Measurements from ENCODE around the gene DENND10. TPM values are rescaled to one million over a fixed set of nuclear protein-coding genes. Genes with fewer than 3 reads are reported as not detected.
A peak's percentile ranks its signal among the peaks of the same experiment; 100 is the strongest.
"Not testable (repeated sequence)": the region's sequence is repeated elsewhere in the genome, so short reads cannot be mapped to it uniquely, and the experiment has no call there.

DENND10 gene
- total RNA-seq, 4 donors from 2014 or later, result 33.8 to 50.8 (median 45.7) TPM

DNA sequence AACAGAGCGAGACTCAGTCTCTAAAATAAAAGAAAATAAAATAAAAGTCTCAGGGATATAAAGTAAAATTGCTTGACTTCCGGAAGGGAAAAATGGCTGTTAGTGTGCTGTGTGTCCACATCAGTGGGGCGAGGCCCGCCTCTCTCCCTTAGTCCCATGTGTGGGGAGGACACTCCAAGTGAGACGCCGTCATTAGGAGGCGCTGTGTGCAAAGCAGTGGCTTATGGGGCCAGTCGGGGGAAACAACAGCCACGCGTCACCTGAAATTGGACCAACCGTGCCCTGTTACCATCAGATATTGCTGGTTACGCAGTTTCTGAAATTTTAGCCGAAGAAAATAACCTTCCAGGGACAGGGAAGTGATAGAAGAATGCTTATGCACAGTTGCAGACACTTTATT, 45.8 kb downstream of the DENND10 start:
- Histone ChIP-seq H3K27me3 (no peaks in the 10 kb centered on the region), H3K4me3 (no peak overlapping the region), H3K36me3 (peaks cover 0 to 74% (median 0%) of the 10 kb centered on the region in 3 donors), H3K27ac (no peak overlapping the region), H3K4me1 (no peaks in the 10 kb centered on the region), H3K9me3 (no peaks in the 10 kb centered on the region)
- no peak for TF ChIP-seq POLR2A (IDR thresholded peaks at IDR 0.05)
- no peak for TF ChIP-seq CTCF (IDR thresholded peaks at IDR 0.05)
- DNase-seq, result no peak

GRCh38 chr10:119151601-119152000, 47.7 kb downstream of the DENND10 start:
- not testable (repeated sequence) for H3K9me3 ChIP-seq, H3K4me3 ChIP-seq, H3K27me3 ChIP-seq, H3K4me1 ChIP-seq, H3K27ac ChIP-seq, DNase-seq
- peaks cover 0 to 84% (median 0%) of the 10 kb centered on the region in 3 donors for H3K36me3 ChIP-seq

DNA sequence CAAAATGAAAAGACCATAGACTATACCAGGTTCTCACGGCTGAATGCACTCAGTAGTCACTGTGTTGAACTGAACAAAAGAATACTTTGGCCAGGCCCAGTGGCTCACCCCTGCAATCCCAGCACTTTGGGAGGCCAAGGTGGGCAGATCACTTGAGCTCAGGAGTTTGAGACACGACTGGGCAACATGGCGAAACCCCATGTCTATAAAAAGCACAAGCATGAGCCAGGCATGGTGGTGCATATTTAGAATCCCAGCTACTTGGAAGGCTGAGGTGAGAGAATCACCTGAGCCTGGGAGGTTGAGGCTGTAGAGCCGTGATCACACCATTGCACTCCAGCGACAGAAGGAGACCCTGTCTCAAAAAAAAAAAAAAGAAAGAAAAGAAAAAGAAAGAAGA, 49.1 kb downstream of the DENND10 start:
- H3K4me3 ChIP-seq, result no peak overlapping the region
- no peak for DNase-seq
- H3K27me3 ChIP-seq, result no peaks in the 10 kb centered on the region
- no peak overlapping the region for H3K27ac ChIP-seq
- no peaks in the 10 kb centered on the region for H3K4me1 ChIP-seq
- TF ChIP-seq POLR2A (IDR thresholded peaks at IDR 0.05), result no peak
- no peak for TF ChIP-seq CTCF (IDR thresholded peaks at IDR 0.05)
- no peaks in the 10 kb centered on the region for H3K9me3 ChIP-seq
- H3K36me3 ChIP-seq, result peaks cover 0 to 86% (median 0%) of the 10 kb centered on the region in 3 donors

DNA sequence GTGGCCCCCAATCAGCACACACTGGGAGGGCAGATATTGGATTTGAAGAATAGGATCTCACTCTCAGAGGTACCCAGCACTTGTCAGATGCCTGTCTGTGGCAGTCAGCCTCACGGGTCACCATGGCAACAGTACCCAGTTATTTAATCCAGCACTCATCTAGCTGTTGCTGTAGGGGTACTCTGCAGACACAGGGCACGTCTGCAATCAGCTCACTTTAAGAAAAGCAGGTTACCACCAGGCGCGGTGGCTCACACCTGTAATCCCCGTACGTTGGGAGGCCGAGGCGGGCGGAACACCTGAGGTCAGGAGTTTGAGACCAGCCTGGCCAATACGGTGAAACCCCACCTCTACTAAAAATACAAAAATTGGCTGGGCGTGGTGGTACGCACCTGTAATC, 49.7 kb downstream of the DENND10 start:
- DNase-seq, result no peak

GRCh38 chr10:119159332-119159731, 55.4 kb downstream of the DENND10 start:
- no peaks in the 10 kb centered on the region for H3K9me3 ChIP-seq
- no peaks in the 10 kb centered on the region for H3K27me3 ChIP-seq
- no peak overlapping the region for H3K4me3 ChIP-seq
- DNase-seq, result no peak
- no peak overlapping the region for H3K27ac ChIP-seq
- TF ChIP-seq POLR2A (IDR thresholded peaks at IDR 0.05) (no peak), CTCF (IDR thresholded peaks at IDR 0.05) (no peak)
- no peaks in the 10 kb centered on the region for H3K4me1 ChIP-seq
- peaks cover 0 to 57% (median 0%) of the 10 kb centered on the region in 3 donors for H3K36me3 ChIP-seq

More for the DNA sequence above, 49.7 kb downstream of the DENND10 start:
- Histone ChIP-seq H3K4me1 (no peaks in the 10 kb centered on the region), H3K27ac (no peak overlapping the region), H3K4me3 (no peak overlapping the region), H3K27me3 (no peaks in the 10 kb centered on the region), H3K9me3 (no peaks in the 10 kb centered on the region), H3K36me3 (peaks cover 0 to 91% (median 0%) of the 10 kb centered on the region in 3 donors)
- no peak for TF ChIP-seq CTCF (IDR thresholded peaks at IDR 0.05)
- TF ChIP-seq POLR2A (IDR thresholded peaks at IDR 0.05), result no peak

DNA sequence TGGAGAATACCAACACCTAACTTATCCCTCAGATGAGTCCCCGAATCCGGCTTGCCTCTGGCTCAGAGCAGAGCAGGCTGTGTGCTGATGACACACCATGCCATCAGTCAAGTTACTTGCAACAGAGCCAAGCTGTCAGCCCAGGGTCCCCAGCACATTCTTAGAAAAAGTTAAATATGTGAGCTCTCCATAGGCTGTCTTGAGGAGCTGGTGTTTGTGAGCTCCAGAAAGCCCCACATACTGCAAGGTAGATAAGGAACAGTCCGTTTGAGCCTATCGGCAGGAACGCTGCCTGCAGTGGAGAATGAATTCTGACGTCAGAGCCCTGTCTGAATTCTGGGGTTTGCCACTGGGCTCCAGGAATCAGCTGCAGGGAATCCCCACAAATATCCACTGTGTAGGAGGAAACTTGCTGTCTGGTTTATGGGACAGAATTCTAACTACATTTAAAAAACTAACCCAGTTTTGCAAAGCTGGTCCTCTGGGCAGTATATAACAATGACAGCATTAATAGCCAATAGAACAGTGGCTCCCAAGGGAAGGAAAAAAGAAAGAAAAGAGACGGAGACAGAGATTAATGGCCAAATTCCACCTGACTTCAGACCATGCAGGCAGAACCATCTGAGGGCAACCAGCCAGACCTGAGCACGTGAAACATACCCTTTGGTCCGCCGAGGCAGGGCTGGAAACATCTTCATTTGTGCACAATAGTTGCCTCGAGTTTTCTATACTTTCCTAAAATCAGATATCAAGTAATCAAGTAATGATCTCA, 58.0 kb downstream of the DENND10 start:
- no peaks in the 10 kb centered on the region for H3K9me3 ChIP-seq
- no peak for TF ChIP-seq CTCF (IDR thresholded peaks at IDR 0.05)
- no peak for TF ChIP-seq POLR2A (IDR thresholded peaks at IDR 0.05)
- H3K27me3 ChIP-seq, result no peaks in the 10 kb centered on the region
- peaks cover 0 to 6% (median 2%) of the 10 kb centered on the region in 4 donors for H3K4me1 ChIP-seq
- no peak overlapping the region for H3K4me3 ChIP-seq
- peaks cover 0 to 32% (median 0%) of the 10 kb centered on the region in 3 donors for H3K36me3 ChIP-seq
- H3K27ac ChIP-seq, result peak overlapping the region in 1 of 4 donors; percentile 4
- DNase-seq, result no peak
